ENCODE data around the gene REEP1. TPM values are rescaled to one million over a fixed set of nuclear protein-coding genes. Genes with fewer than 3 reads are reported as not detected.
A peak's percentile ranks its signal among the peaks of the same experiment; 100 is the strongest.

REEP1 gene
- total and polyA plus RNA-seq, 9 of the 15 experiments (the other 6 are each of a cell fraction or from before 2014, with no cell fraction given): 0.11 to 0.67 (median 0.13) TPM

- TF ChIP-seq ZBTB34 (CRISPR knock-in tag; IDR thresholded peaks at IDR 0.05) (no peak), ZNF655 (CRISPR knock-in tag; IDR thresholded peaks at IDR 0.05) (no peak), ZNF407 (IDR thresholded peaks at IDR 0.05; ENCODE audit: low read depth) (no peak), TGIF2 (CRISPR knock-in tag; IDR thresholded peaks at IDR 0.05) (no peak), ZNF79 (CRISPR knock-in tag; IDR thresholded peaks at IDR 0.05; ENCODE audit: low read depth) (peak; percentile 80), TAF9B (IDR thresholded peaks at IDR 0.05; ENCODE audit: partially characterized antibody) (no peak), SNAPC5 (CRISPR knock-in tag; IDR thresholded peaks at IDR 0.05) (no peak), HMGN3 (IDR thresholded peaks at IDR 0.05; ENCODE audit: borderline replicate concordance, extremely low read depth, insufficient read length, low read depth, low read length) (peak; percentile 66), MYNN (IDR thresholded peaks at IDR 0.05) (peak; percentile 75), MYNN (CRISPR knock-in tag; IDR thresholded peaks at IDR 0.05) (no peak), CHAMP1 (IDR thresholded peaks at IDR 0.05) (peak; percentile 77; the same call in 1 of the 2 replicates), RB1 (IDR thresholded peaks at IDR 0.05; ENCODE audit: low read depth) (0 out of 2 replicates have a peak, but pooled peaks have one; percentile 12), FOXJ3 (CRISPR knock-in tag; IDR thresholded peaks at IDR 0.05) (no peak), RFX1 (IDR thresholded peaks at IDR 0.05) (no peak)
Measured at GRCh38 chr2:86213699-86214502, 123.5 kb downstream of the REEP1 start (continued).
